Chondrocyte (in vitro differentiated cells): Measurements from ENCODE around the gene CXCR4. TPM values are rescaled to one million over a fixed set of nuclear protein-coding genes. Genes with fewer than 3 reads are reported as not detected.

Experiments
- DNase-seq: peaks from one replicate; pipeline ENCODE4 v3.0.0; 2021; ENCODE audit warnings: mixed read lengths, low spot score
- H3K27ac Mint-ChIP-seq: one replicate; pipeline ENCODE4 v1.8.0; 2021; ENCODE audit warnings: mild to moderate bottlenecking, moderate library complexity, mixed read lengths; ENCODE audit not compliant: unreplicated experiment
- H3K27me3 Mint-ChIP-seq: 2 replicates; pipeline ENCODE4 v1.8.0; 2021; ENCODE audit warnings: low read depth, mixed read lengths
- H3K36me3 Mint-ChIP-seq: 2 replicates; pipeline ENCODE4 v1.8.0; 2021; ENCODE audit warnings: low read depth, mixed read lengths
- H3K4me1 Mint-ChIP-seq: 2 replicates; pipeline ENCODE4 v1.8.0; 2021; ENCODE audit warnings: low read depth, mild to moderate bottlenecking, mixed read lengths
- H3K4me3 Mint-ChIP-seq: one replicate; pipeline ENCODE4 v1.8.0; 2021; ENCODE audit warnings: mild to moderate bottlenecking, moderate library complexity, mixed read lengths; ENCODE audit not compliant: unreplicated experiment
- H3K9me3 Mint-ChIP-seq: 2 replicates; pipeline ENCODE4 v1.8.0; 2021; ENCODE audit warnings: low read depth, mixed read lengths
- total RNA-seq: library from RNA; stranded (reverse); gene quantifications from 3 replicates; pipeline ENCODE4 v1.2.1, GENCODE V29; 2021
- TF ChIP-seq, protein P1 (sequence below): fragments of 200-600 bp; sonication (generic); IDR thresholded peaks from 2 replicates; pipeline ENCODE4 v1.5.0; 2021; ENCODE audit warnings: antibody characterized with exemption, mild to moderate bottlenecking, moderate library complexity

The CXCR4 gene
- total RNA-seq, 1 donor from 2014 or later, result not detected

DNA sequence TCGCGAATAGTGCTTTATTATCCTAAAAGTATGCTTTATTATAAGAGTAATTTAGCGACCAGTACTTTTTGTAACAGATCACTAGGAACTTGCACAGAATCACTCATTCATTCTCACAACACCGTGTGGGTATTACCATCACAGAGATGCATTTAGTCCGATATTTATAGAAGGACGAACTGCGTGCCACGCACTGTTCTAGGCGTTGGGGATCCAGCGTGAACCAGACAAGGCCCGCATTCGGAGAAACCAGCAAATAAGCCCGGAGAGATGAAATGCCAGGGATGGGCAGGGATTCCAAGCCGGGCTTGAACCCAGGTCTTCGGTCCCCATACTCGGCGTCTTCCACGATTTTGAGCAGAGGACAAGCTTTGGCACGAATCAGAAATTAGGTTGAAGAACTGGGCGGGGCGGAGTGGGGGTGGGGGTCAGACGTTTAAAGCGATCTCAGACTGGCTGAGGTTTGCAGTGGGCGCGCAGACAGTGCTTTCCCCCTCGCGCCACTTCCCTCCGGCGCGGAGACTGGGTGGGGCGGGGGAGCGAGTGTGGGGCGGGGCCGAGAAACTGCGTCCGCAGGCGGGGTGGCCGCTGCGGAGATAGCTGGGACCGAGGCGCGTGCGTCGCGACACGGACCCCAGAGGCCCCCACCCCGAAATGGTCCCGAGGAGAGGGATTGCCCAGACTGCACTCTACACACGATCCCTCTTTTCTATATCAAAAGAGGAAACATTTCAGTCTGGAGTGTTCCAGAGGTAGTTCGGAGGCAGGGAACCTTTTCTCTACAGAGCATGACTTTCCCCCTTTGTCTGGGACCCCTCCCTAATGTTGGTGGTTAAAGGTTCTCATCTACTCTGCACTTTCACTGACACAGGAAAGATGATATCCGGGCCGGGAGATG, 1.1 kb upstream of the CXCR4 start:
- Mint-ChIP-seq H3K36me3 (no peaks in the 10 kb centered on the region), H3K27me3 (peaks cover 80% of the 10 kb centered on the region), H3K4me3 (peak overlapping the region; percentile 75), H3K4me1 (peaks cover 31% of the 10 kb centered on the region), H3K27ac (no peak overlapping the region), H3K9me3 (no peaks in the 10 kb centered on the region)
- DNase-seq, result no peak
- TF ChIP-seq, protein P1, sequence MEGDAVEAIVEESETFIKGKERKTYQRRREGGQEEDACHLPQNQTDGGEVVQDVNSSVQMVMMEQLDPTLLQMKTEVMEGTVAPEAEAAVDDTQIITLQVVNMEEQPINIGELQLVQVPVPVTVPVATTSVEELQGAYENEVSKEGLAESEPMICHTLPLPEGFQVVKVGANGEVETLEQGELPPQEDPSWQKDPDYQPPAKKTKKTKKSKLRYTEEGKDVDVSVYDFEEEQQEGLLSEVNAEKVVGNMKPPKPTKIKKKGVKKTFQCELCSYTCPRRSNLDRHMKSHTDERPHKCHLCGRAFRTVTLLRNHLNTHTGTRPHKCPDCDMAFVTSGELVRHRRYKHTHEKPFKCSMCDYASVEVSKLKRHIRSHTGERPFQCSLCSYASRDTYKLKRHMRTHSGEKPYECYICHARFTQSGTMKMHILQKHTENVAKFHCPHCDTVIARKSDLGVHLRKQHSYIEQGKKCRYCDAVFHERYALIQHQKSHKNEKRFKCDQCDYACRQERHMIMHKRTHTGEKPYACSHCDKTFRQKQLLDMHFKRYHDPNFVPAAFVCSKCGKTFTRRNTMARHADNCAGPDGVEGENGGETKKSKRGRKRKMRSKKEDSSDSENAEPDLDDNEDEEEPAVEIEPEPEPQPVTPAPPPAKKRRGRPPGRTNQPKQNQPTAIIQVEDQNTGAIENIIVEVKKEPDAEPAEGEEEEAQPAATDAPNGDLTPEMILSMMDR, result no peak

DNA sequence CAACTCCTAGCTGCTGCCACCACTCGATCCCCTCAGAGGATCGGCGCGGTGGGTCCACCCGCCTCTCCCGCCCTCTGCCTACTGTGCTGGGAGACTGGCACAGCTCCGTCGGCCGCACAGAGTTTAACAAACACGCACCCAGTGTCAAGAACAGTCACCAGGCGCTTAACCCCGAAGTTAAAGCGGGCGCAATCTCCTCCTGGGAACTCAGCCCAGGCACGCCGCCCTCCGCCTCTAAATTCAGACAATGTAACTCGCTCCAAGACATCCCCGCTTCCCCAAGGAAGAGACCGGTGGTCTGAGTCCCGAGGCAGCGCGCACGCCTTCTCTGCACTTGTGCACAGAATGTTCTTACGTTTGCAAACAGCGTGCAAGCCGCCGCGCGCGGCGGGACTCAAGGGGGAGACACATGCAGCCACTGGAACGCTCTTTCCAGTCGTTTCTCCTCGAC, 533 bp downstream of the CXCR4 start:
- Mint-ChIP-seq H3K27ac (no peak overlapping the region), H3K27me3 (peaks cover 83% of the 10 kb centered on the region)
- no peak for DNase-seq

DNA sequence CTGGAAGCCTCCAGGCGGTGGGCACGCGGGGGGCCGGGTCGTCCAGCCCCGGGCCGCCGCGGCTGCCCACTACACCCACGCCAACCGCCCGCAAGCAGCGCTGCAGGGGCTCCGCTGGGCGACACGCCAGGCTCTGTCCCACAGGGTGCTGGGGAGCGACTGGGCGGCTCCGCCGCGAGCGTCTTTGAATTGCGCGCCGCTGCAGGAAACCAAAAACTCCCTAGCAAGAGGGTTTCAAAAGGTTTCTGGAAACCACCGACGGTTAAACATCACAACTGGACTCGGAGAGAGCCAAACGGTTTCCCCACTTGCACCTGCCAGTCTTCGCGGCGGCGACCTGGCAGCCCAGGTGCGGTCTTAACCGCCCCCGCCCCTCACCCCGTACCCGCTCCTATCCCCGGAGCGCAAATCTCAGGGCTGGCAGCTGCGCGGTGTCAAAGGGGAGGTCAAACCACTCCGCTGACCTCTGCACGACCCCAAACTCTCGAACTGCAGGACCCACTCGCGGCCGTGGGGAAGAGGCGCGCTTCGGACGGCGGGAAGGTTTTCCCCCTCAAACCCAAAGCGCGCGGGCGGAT, 1.0 kb downstream of the CXCR4 start:
- peak overlapping the region; percentile 75 for H3K4me3 Mint-ChIP-seq
- H3K27me3 Mint-ChIP-seq, result peaks cover 80% of the 10 kb centered on the region
- peaks cover 31% of the 10 kb centered on the region for H3K4me1 Mint-ChIP-seq
- no peak for DNase-seq
- H3K27ac Mint-ChIP-seq, result no peak overlapping the region
- TF ChIP-seq, protein P1, result no peak
- no peaks in the 10 kb centered on the region for H3K36me3 Mint-ChIP-seq
- H3K9me3 Mint-ChIP-seq, result no peaks in the 10 kb centered on the region

More for the DNA sequence above, 533 bp downstream of the CXCR4 start:
- Mint-ChIP-seq H3K4me1 (peaks cover 31% of the 10 kb centered on the region), H3K4me3 (peak overlapping the region; percentile 75), H3K36me3 (no peaks in the 10 kb centered on the region), H3K9me3 (no peaks in the 10 kb centered on the region)
- TF ChIP-seq, protein P1, result peak; percentile 30

DNA sequence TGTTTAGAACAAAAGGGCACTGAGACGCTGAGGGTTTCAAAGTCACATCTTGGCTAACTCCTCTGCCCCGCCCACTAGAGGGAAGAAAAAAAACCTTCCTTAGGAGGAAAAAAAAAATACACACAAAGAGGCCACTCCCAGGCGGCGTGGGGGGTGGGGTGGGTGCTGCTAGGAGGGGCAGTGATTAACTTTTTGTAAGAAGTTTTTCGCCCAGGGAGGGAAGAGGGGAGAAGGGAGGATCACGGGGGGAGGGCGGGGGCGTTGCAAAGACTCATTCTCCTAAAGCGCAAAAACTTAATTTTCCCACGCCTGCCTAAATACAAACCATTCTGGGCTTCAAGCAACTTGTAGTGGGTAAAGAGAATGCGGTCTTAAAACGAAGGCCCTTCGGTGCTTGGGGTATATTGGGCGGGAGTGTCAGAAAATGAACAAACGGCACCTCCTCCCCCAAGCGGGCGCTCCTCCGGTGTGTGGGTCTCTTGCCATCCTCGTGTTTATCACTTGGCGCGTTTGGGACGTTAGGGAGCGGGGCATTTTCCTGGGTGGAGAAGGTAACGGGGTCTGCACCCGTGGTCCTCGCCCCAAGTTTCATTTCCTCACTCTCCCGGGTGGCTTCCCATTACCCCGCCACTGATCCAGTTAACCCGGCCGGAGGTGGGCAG, 1.7 kb downstream of the CXCR4 start:
- no peaks in the 10 kb centered on the region for H3K36me3 Mint-ChIP-seq
- TF ChIP-seq, protein P1, result no peak
- no peaks in the 10 kb centered on the region for H3K9me3 Mint-ChIP-seq
- H3K27me3 Mint-ChIP-seq, result peaks cover 79% of the 10 kb centered on the region
- H3K4me3 Mint-ChIP-seq, result peak overlapping the region; percentile 2
- no peak overlapping the region for H3K27ac Mint-ChIP-seq
- peaks cover 31% of the 10 kb centered on the region for H3K4me1 Mint-ChIP-seq
- no peak for DNase-seq

DNA sequence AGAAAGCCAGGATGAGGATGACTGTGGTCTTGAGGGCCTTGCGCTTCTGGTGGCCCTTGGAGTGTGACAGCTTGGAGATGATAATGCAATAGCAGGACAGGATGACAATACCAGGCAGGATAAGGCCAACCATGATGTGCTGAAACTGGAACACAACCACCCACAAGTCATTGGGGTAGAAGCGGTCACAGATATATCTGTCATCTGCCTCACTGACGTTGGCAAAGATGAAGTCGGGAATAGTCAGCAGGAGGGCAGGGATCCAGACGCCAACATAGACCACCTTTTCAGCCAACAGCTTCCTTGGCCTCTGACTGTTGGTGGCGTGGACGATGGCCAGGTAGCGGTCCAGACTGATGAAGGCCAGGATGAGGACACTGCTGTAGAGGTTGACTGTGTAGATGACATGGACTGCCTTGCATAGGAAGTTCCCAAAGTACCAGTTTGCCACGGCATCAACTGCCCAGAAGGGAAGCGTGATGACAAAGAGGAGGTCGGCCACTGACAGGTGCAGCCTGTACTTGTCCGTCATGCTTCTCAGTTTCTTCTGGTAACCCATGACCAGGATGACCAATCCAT, 2.7 kb downstream of the CXCR4 start:
- Mint-ChIP-seq H3K9me3 (no peaks in the 10 kb centered on the region), H3K4me1 (peaks cover 31% of the 10 kb centered on the region), H3K36me3 (no peaks in the 10 kb centered on the region), H3K27ac (no peak overlapping the region), H3K4me3 (no peak overlapping the region), H3K27me3 (peaks cover 73% of the 10 kb centered on the region)
- no peak for DNase-seq
- TF ChIP-seq, protein P1, result no peak
